ENCODE data around the gene AUTS2.

The AUTS2 gene

DNA sequence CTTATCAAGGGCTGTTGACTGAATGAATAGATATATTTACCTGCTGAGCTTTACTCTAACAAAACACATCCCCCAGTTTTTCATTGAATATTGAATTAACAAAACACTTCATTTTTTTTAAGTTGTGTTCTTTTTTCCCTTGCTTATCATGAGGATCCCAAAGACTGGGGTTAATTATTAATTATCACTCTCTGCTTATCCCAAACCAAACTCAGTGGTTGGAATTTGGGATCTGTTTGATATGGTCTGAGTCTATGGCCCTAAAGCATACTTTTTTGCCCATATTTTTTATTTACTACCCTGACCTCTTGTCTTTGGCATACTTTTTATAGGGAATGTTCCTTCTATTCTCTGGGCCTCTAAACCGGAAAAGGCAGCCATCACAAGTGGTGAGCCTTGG lies 836.5 kb downstream of the AUTS2 start:
- no peak for DNase-seq

DNA sequence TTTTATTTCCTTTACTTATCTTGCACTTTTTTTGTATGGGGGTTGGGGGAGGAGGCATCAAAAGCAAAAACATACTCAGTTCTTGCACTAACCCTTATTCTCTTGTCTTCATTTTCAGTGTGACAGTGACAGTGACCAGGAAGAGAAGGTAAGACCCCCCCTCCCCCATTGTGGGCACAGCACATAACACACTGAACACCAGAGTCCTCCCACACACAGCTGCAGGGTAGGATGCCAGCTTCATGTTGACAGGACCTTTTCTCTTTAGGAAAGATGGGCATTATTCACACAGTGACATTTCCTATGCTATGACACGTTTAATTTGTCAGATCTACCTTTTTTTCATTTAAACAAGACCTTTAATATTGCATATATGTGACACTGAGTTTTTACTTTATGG lies 837.4 kb downstream of the AUTS2 start:
- no peak for DNase-seq

DNA sequence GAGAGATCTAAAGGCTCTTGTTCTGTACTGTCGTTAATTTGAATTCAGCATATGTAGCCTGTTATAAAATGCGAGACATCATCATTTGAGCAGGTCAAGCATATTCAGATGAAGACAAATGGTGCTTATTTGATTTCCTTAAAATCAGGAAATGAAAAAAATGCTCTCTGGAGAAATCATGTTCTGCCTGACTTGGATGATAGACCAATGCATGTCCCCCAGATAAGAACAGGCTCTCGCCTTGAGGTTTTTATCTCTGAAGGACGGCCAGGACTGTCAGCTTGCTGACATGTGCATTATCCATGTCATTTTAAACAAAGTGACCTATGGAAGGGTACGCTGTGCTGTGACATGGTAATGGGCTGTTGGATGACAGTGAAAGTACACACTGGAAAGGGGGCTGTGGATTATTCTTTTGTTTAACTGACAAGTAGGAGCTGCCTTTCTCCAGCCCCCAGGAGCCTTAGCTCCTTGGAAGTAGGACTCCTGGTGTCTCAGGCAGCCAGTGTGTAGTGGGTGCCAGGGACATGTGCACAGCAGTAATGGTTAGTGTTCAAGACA lies 838.6 kb downstream of the AUTS2 start:
- no peak for DNase-seq

- no peak for DNase-seq
These were observed 841.4 kb downstream of the AUTS2 start for GRCh38 chr7:70439651-70440050.

DNA sequence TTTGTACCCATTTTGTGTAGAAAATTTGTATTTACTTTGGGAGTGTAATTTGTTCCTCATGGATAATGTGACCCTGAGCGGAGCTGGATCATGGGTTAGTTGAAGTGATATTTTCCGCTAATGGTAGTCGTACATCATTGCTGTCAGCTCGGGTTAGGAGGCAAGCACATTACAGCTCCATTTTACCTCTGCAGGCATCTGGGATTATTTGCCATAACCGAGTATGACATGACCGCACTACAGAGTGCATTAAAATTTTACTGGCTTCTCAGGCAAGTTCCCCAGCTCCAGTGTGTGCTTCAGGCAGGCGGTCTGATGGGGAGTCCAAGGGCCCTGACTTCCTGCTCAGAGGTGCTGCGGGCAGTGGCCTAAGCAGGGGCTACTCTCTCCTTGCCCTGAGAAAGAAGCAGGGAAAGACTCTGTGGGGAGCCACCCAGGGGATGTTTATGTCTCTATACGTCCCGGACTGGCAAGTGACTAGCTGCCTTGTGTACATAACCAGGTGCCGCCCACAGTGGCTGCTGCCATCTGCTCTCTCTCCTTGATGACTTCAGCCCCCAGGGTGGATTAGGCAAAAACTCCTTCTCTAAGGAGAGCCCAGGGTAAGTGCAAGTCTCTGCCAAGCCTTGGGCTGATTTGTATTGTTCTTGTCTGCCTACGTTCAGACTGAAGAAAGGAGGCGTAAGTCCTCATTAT lies 848.3 kb downstream of the AUTS2 start:
- no peak for DNase-seq

GRCh38 chr7:70448312-70448906 lies 850.1 kb downstream of the AUTS2 start:
- no peak for DNase-seq

DNA sequence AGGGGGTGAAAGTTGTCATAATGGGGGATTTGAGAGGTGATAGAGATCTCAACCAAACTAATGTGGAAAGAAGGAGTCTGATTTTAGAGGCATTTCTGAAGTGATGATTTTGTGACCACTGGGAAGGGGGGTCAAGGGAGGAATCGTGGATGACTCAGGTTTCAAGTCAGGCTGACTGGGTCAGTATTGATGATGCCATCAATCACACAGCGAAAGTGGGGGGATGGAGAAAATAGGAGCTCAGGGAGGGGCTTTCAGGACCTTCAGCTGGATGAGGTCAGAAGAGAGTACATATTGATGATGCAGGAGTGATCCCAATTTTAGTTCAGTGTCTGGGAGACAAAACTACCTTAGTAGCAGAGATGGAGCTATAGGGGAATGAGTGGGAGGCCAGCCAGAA lies 852.5 kb downstream of the AUTS2 start:
- DNase-seq = no peak

GRCh38 chr7:70455925-70456324 lies 857.6 kb downstream of the AUTS2 start:
- DNase-seq = no peak

GRCh38 chr7:70456719-70457118 lies 858.4 kb downstream of the AUTS2 start:
- no peak for DNase-seq

DNA sequence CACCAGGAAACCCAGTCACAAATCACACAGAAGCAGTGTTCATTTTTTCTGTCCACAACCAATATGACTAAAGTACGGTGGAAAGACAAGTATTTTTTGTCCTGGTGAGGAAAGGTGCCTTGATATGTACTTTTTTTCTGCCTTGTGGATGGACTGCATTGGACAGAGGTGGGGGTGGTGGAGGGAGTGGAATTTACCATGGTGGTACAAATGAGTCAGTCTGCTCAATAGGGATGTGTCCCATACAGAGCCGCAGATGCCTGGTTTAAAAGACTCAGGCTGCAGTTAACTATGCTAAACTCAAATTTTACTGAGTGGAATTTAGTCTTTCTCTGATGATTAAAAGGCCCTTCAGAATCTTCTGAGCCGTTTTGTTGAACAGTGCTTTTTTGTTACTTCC lies 859.2 kb downstream of the AUTS2 start:
- no peak for DNase-seq

DNA sequence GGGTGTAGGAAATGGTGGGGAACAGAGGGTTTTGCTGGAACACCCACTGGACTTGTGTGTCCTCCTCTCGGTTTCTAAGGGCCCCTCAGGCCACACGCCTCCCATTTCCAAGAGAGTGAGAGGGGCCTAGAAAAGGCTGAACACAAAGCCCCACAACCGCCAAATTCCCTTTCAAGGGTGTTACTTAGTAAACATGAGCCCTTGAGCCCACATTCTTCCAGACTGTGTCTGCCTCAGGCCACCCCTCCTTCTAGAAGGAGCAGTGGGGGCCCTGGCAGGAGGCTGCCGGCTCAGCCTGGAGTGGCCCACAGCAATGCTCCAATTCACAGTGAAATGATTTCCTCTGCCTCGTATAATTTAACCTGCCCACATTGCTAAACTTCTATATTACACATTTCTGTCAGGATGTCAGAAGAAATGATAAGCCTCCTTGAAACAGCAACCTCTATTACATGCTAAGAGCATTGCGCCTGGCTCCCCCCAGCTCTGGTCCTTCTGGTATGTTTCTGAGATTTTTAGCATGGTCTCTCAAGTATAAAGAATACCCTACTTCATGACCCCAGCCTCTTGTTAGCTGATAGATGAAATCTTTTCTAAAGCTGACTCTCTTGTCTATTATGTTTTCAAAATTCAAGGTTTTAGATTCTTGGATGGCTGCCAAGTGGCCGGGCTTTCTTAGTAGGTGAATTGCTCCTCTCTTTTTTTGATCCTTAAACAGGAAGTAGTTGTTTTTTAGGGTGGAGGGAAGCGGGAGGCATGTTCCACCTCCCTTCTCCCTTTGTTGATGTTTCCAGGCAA lies 859.8 kb downstream of the AUTS2 start:
- peak in 1 of 14 donors; percentile 4 for DNase-seq

DNA sequence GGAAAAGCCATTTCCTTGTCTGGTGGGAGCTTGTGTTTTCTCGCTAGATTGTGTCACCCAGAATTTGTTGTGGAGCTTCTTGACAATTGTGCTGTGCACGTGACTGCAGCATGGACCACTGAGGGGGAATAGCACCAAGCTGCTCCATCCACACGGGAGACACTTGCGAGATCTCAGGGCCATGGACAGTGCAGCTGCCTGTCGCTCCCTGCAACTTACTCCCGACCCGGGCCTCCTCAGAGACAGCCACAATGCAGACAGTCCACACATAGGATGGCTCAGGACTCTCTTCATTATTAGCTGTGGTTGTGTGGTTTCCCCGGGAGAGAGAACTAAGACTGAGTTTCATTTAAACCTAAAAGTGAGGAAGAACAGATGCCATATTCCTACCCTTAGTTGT lies 860.5 kb downstream of the AUTS2 start:
- no peak for DNase-seq

DNA sequence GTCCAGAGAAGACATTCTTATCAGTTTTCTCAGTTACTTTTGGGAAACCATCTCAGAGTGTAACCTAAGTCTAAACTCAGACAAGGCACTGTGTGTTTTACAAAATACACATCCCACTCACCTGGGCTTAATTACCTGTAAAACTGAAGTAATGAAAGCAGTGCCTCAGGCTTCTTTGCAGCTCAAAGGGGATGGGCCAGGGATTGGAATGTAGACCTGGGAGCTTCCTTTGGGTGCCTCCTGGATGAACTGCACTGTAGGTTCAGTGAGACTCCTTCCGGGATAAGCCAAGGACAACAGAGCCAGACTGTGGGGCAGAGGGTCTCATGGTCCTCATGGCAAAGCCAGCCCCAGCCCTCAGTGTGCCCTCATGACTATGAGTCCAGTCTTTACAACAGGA lies 861.3 kb downstream of the AUTS2 start:
- no peak for DNase-seq

DNA sequence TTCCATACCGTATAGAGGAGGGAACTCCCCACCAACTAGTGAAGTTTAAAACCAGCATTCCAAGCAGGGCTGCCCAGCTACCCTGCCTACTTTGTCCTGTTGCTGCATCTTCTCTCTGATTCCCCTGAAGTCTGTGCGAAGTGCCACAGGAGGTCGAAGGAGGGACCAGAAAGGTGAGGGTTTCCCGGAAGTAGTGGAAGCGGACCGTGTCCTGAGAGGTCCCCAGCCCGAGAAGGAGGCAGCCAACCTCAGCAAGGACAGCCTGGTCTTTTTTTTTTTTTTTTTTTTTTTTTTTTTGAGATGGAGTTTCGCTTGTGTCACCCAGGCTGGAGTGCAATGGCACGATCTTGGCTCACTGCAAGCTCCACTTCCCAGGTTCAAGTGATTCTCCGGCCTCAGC lies 861.8 kb downstream of the AUTS2 start:
- no peak for DNase-seq

DNA sequence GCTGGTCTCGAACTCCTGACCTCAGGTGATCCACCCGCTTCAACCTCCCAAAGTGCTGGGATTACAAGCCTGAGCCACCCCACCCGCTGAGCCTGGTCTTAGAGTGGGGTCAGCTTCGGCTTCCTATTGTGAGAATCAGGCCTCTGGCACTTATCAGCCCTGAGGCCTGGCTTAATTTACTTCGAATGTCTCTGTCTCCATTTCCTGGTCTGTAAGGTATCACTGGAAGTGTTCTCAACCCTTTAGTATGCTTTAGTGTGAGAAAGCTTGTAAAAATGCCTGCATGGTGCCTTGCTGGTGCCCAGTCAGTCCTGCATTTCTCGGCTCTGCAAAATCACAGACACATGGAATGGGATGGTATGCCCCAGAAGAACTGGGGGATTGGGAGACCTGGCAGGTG lies 862.3 kb downstream of the AUTS2 start:
- no peak for DNase-seq

GRCh38 chr7:70463352-70463938 lies 865.2 kb downstream of the AUTS2 start:
- DNase-seq = no peak

GRCh38 chr7:70466725-70467364 lies 868.6 kb downstream of the AUTS2 start:
- no peak for DNase-seq

DNA sequence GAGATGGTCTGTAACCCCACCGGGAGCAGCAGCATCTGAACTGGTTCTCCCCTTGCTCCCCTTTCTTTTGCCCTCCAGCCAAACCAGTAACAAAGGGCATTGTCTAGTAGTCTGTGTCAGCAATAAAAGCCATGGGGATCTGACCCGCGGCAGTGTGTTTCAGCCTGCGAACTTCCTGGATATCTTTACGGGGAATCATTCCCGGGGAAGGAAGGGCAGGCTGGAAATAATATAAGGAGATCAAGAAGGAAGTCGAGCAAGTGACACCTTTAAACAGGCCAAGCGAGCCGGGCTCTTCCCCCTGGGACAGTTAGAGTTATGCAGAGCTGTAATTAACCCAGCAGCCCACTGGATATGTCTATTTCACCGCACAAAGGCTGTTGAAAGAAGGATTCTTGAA lies 872.5 kb downstream of the AUTS2 start:
- DNase-seq = no peak

- DNase-seq = no peak
These were observed 874.4 kb downstream of the AUTS2 start for GRCh38 chr7:70472601-70473237.

DNA sequence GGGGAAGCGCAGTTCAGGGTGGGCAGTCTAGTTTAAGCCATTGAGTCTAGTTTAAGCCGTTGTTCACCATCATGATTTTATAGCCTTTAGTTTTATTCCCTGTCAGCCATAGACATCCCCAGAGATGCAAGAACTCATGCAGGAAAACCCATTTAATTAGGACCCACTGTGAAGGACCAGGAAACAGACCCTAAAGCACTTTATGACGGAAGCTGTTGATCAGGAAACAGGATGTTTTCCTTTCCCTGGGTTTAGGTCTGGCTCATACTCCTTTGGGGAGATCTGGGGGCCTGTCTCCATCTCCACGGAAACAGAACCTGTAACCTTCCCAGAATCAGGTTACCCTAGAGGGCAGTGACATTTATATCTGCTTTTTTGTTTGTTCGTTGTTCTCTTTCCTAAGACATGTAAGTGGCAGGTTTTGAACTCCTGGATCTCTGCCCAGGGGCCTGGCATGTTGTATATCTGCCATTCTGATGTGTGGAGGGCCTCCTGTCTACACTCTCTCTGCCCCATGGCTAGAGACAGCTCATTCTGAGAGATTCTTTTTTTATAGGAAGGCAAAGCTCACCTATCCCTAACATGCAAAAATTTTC lies 876.5 kb downstream of the AUTS2 start:
- DNase-seq = no peak
